Measurements from ENCODE around the gene KHNYN. TPM values are rescaled to one million over a fixed set of nuclear protein-coding genes. Genes with fewer than 3 reads are reported as not detected.

KHNYN gene
- total RNA-seq, 1 donor from 2014 or later = 77.4 TPM

GRCh38 chr14:24435998-24436354 lies 6.2 kb downstream of the KHNYN start:
- H3K4me1 Mint-ChIP-seq (ENCODE audit: low read depth) = peaks cover 23% of the 10 kb centered on the region
- H3K36me3 Mint-ChIP-seq (ENCODE audit: insufficient read depth) = peaks cover 20% of the 10 kb centered on the region
- no peak for TF ChIP-seq CTCF (IDR thresholded peaks at IDR 0.05; ENCODE audit: unreplicated experiment)
- H3K27me3 Mint-ChIP-seq = no peaks in the 10 kb centered on the region
- no peak overlapping the region for H3K4me3 Mint-ChIP-seq (ENCODE audit: low read depth)
- no peaks in the 10 kb centered on the region for H3K9me3 Mint-ChIP-seq (ENCODE audit: low read depth)
- H3K27ac Mint-ChIP-seq = no peak overlapping the region
- no peak for DNase-seq (ENCODE audit: low spot score, unreplicated experiment)

DNA sequence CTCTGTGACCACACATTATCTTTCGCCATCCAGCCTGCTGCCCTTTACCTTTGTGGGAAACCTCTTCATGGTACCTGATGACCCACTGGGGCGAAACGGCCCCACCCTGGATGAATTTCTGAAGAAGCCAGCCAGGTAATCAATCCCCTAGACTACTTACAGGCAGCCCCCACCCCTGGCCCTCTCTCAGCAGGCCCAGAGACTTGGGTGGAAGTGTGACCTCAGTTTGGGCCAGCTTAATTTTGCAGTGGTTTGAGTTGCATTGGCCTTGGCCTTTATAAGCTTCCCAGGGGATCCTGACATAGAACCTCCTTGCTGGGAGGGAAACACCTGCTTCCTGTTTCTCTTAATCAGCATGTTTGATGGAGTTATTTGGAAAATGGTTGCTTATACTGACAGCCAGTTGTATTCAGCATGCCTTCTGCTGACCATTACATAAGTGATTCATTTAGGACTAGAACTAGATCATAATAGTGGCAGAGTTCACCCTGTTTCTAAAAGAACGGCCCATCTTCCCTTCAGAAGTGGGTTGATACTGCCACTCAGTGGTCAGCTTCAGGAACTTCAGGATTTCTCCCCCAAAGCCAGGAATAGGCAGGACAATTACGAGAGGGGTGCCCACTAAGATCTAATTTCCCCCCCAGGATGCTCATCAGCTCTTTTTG lies 6.7 kb downstream of the KHNYN start:
- Mint-ChIP-seq H3K4me1 (ENCODE audit: low read depth) (peaks cover 20% of the 10 kb centered on the region), H3K9me3 (ENCODE audit: low read depth) (no peaks in the 10 kb centered on the region), H3K4me3 (ENCODE audit: low read depth) (no peak overlapping the region), H3K27ac (no peak overlapping the region), H3K36me3 (ENCODE audit: insufficient read depth) (peaks cover 20% of the 10 kb centered on the region), H3K27me3 (no peaks in the 10 kb centered on the region)
- TF ChIP-seq CTCF (IDR thresholded peaks at IDR 0.05; ENCODE audit: unreplicated experiment) = peak; percentile 72
- no peak for DNase-seq (ENCODE audit: low spot score, unreplicated experiment)

DNA sequence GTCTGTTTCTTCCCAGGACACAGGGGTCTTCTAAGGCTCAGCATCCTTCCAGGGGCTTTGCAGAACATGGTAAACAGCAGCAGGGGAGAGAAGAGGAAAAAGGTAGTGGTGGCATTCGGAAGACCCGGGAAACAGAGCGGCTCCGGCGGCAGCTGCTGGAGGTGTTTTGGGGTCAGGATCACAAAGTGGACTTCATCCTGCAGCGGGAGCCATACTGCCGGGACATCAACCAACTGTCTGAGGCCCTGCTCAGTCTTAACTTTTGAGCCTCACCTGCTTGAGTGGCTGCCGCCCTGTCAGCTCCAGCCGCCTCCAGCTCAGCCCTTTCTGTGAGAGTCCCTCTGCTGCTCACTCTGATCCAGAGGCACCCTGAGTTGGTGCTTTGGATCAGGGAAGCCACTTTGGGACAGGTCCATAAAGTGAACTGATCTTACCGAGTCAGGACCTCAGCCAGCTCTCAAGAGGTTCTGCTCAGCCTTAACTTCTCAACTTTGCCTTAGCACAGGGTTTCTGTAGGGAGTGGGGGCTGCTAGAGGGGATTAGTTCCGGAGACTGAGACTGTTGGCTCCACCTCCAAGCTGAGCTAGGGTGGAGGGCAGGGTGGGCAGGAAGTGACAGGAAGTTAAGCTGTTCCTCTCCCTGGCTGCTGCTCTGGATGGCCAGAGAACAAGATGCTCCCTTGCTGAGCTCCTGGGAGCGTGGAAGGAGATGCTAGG lies 7.4 kb downstream of the KHNYN start:
- H3K4me3 Mint-ChIP-seq (ENCODE audit: low read depth) = no peak overlapping the region
- no peak for DNase-seq (ENCODE audit: low spot score, unreplicated experiment)
- TF ChIP-seq CTCF (IDR thresholded peaks at IDR 0.05; ENCODE audit: unreplicated experiment) = no peak
- H3K4me1 Mint-ChIP-seq (ENCODE audit: low read depth) = peaks cover 21% of the 10 kb centered on the region
- H3K27ac Mint-ChIP-seq = no peak overlapping the region
- H3K27me3 Mint-ChIP-seq = no peaks in the 10 kb centered on the region
- no peaks in the 10 kb centered on the region for H3K9me3 Mint-ChIP-seq (ENCODE audit: low read depth)
- peaks cover 18% of the 10 kb centered on the region for H3K36me3 Mint-ChIP-seq (ENCODE audit: insufficient read depth)

DNA sequence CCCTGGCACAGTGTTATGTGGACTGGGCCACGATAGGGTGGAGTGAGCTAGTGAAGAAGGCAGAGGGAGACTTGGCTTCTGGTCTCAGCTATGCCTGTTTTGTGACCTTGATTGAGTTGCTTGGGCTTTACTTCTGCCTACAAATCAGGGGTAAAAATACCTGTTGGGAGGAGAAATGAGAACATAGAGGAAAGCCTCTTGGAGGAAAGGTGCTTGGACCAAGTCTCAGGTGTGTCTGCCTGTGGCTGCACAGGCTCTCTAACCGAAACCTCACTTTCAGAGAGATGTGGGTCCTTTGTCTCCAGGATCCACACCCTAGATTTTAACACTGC lies 7.9 kb downstream of the KHNYN start:
- H3K36me3 Mint-ChIP-seq (ENCODE audit: insufficient read depth) = peaks cover 18% of the 10 kb centered on the region

More for the DNA sequence above, 7.9 kb downstream of the KHNYN start:
- Mint-ChIP-seq H3K27ac (no peak overlapping the region), H3K27me3 (no peaks in the 10 kb centered on the region), H3K4me3 (ENCODE audit: low read depth) (no peak overlapping the region), H3K9me3 (ENCODE audit: low read depth) (no peaks in the 10 kb centered on the region), H3K4me1 (ENCODE audit: low read depth) (peaks cover 21% of the 10 kb centered on the region)
- TF ChIP-seq CTCF (IDR thresholded peaks at IDR 0.05; ENCODE audit: unreplicated experiment) = no peak
- no peak for DNase-seq (ENCODE audit: low spot score, unreplicated experiment)
